HEK293 (cell line): ENCODE results near the gene GLYATL3.

Experiments
- CTCF ChIA-PET: fragments of 350-600 bp; formaldehyde crosslinking; extraction: SDS; loops from one replicate; lab custom pipeline; 2021; ENCODE audit warnings: antibody characterized with exemption; lab: Yijun Ruan, JAX
- POLR2A ChIA-PET: fragments of 300-600 bp; formaldehyde crosslinking; extraction: SDS; loops from one replicate; lab custom pipeline; 2020; ENCODE audit warnings: antibody characterized with exemption, inconsistent platforms; lab: Yijun Ruan, JAX
- H3K27ac ChIP-seq: fragments of 200-500 bp; sonication (Bioruptor generic); 2 replicates; pipeline ENCODE4 v1.5.1; 2014; ENCODE audit warnings: low read depth, low read length, control low read depth, inconsistent platforms; ENCODE audit errors: extremely low read depth
- H3K36me3 ChIP-seq, 2 experiments: fragments of 200-500 bp in 1 of 2; sonication (Bioruptor generic) in 1 of 2; 1 replicate in 1 of 2; 2 replicates in 1 of 2; pipeline ENCODE4 v1.5.1; 2014 to 2017; ENCODE audit warnings: inconsistent platforms in 2 of 2, low read length in 2 of 2; ENCODE audit not compliant: control insufficient read depth in 2 of 2, insufficient read depth in 1 of 2
- H3K4me1 ChIP-seq: fragments of 200-500 bp; sonication (Bioruptor generic); 2 replicates; pipeline ENCODE4 v1.5.1; 2014; ENCODE audit warnings: mild to moderate bottlenecking, low read length, inconsistent platforms; ENCODE audit not compliant: control insufficient read depth, insufficient read depth
- H3K4me3 ChIP-seq: 2 replicates; pipeline ENCODE4 v1.5.1; 2011; ENCODE audit warnings: low read depth, mild to moderate bottlenecking, control low read depth, low read length, moderate library complexity
- H3K9me3 ChIP-seq: fragments of 200-500 bp; sonication (Bioruptor generic); 2 replicates; pipeline ENCODE4 v1.5.1; 2014; ENCODE audit warnings: low read depth, low read length, inconsistent platforms; ENCODE audit not compliant: control insufficient read depth, insufficient read depth
- CTCF ChIP-seq: fragments of 450-650 bp; formaldehyde crosslinking; IDR thresholded peaks from 2 replicates; pipeline ENCODE4 v1.5.1; 2016; ENCODE audit warnings: missing biosample characterization, missing genetic modification characterization
- KLF10 ChIP-seq: fragments of 450-650 bp; IDR thresholded peaks from 2 replicates; pipeline ENCODE4 v1.5.1; 2018; ENCODE audit warnings: missing biosample characterization, mild to moderate bottlenecking, missing genetic modification characterization
- KLF7 ChIP-seq: fragments of 450-650 bp; formaldehyde crosslinking; IDR thresholded peaks from 2 replicates; pipeline ENCODE4 v1.5.1; 2016; ENCODE audit warnings: missing biosample characterization, missing genetic modification characterization, borderline replicate concordance
- KLF9 ChIP-seq: fragments of 450-650 bp; formaldehyde crosslinking; IDR thresholded peaks from 2 replicates; pipeline ENCODE4 v1.5.1; 2016; ENCODE audit warnings: missing biosample characterization, missing genetic modification characterization, low read depth
- MZF1 ChIP-seq: fragments of 450-650 bp; formaldehyde crosslinking; IDR thresholded peaks from 2 replicates; pipeline ENCODE4 v1.5.1; 2017; ENCODE audit warnings: missing biosample characterization, missing genetic modification characterization, borderline replicate concordance
- SP2 ChIP-seq: fragments of 450-650 bp; formaldehyde crosslinking; IDR thresholded peaks from 2 replicates; pipeline ENCODE4 v1.5.1; 2016; ENCODE audit warnings: missing biosample characterization, missing genetic modification characterization
- ZBTB8A ChIP-seq: fragments of 450-650 bp; formaldehyde crosslinking; IDR thresholded peaks from 2 replicates; pipeline ENCODE4 v1.5.1; 2016; ENCODE audit warnings: missing biosample characterization, missing genetic modification characterization
- ZFP69B ChIP-seq: fragments of 450-650 bp; formaldehyde crosslinking; IDR thresholded peaks from 2 replicates; pipeline ENCODE4 v1.5.1; 2016; ENCODE audit warnings: missing biosample characterization, missing genetic modification characterization
- ZNF10 ChIP-seq: fragments of 450-650 bp; formaldehyde crosslinking; IDR thresholded peaks from 2 replicates; pipeline ENCODE4 v1.5.1; 2017; ENCODE audit warnings: missing biosample characterization, missing genetic modification characterization
- ZNF202 ChIP-seq: fragments of 450-650 bp; formaldehyde crosslinking; IDR thresholded peaks from 2 replicates; pipeline ENCODE4 v1.5.1; 2016; ENCODE audit warnings: missing biosample characterization, missing genetic modification characterization, borderline replicate concordance
- ZNF266 ChIP-seq: fragments of 450-650 bp; formaldehyde crosslinking; IDR thresholded peaks from 2 replicates; pipeline ENCODE4 v1.5.1; 2016; ENCODE audit warnings: missing biosample characterization, missing genetic modification characterization, low read depth
- ZNF292 ChIP-seq: fragments of 450-650 bp; formaldehyde crosslinking; IDR thresholded peaks from 2 replicates; pipeline ENCODE4 v1.5.1; 2016; ENCODE audit warnings: low read depth, missing biosample characterization, missing genetic modification characterization, borderline replicate concordance
- ZNF433 ChIP-seq: fragments of 450-650 bp; formaldehyde crosslinking; IDR thresholded peaks from 2 replicates; pipeline ENCODE4 v1.5.1; 2016; ENCODE audit warnings: missing biosample characterization, missing genetic modification characterization, low read depth
- ZNF501 ChIP-seq: fragments of 450-650 bp; formaldehyde crosslinking; IDR thresholded peaks from 2 replicates; pipeline ENCODE4 v1.5.1; 2016; ENCODE audit warnings: missing biosample characterization, missing genetic modification characterization
- ZNF518A ChIP-seq: fragments of 450-650 bp; formaldehyde crosslinking; conservative IDR thresholded peaks from 2 replicates; pipeline ENCODE4 v1.5.1; 2016; ENCODE audit warnings: low read depth, missing biosample characterization, missing genetic modification characterization
- ZNF530 ChIP-seq: fragments of 450-650 bp; formaldehyde crosslinking; IDR thresholded peaks from 2 replicates; pipeline ENCODE4 v1.5.1; 2016; ENCODE audit warnings: low read depth, missing biosample characterization, missing genetic modification characterization
- ZNF555 ChIP-seq: fragments of 450-650 bp; formaldehyde crosslinking; conservative IDR thresholded peaks from 2 replicates; pipeline ENCODE4 v1.5.1; 2017; ENCODE audit warnings: missing biosample characterization, mild to moderate bottlenecking, missing genetic modification characterization, inconsistent platforms
- ZNF654 ChIP-seq: fragments of 450-650 bp; formaldehyde crosslinking; IDR thresholded peaks from 2 replicates; pipeline ENCODE4 v1.5.1; 2016; ENCODE audit warnings: low read depth, missing biosample characterization, missing genetic modification characterization
- ZNF660 ChIP-seq: fragments of 450-650 bp; IDR thresholded peaks from 2 replicates; pipeline ENCODE4 v1.5.1; 2018; ENCODE audit warnings: missing biosample characterization, mild to moderate bottlenecking, missing genetic modification characterization
- ZNF664 ChIP-seq: fragments of 450-650 bp; formaldehyde crosslinking; IDR thresholded peaks from 2 replicates; pipeline ENCODE4 v1.5.1; 2016; ENCODE audit warnings: missing biosample characterization, missing genetic modification characterization
- ZNF670 ChIP-seq: fragments of 450-650 bp; formaldehyde crosslinking; IDR thresholded peaks from 2 replicates; pipeline ENCODE4 v1.5.1; 2016; ENCODE audit warnings: missing biosample characterization, missing genetic modification characterization, low read depth
- TF ChIP-seq, protein P1 (sequence below): fragments of 450-650 bp; IDR thresholded peaks from 2 replicates; pipeline ENCODE4 v1.5.1; 2018; ENCODE audit warnings: missing biosample characterization, missing genetic modification characterization
- TF ChIP-seq, protein P2 (sequence below): fragments of 450-650 bp; formaldehyde crosslinking; IDR thresholded peaks from 2 replicates; pipeline ENCODE4 v1.5.1; 2016; ENCODE audit warnings: missing biosample characterization, missing genetic modification characterization

GLYATL3 gene

GRCh38 chr6:49549691-49550491, 50.2 kb downstream of the GLYATL3 start (continued):
- TF ChIP-seq ZNF518A (tag by site-specific recombination) (peak; percentile 90), ZNF664 (0 out of 2 replicates have a peak, but pooled peaks have one; percentile 30), MZF1 (no peak; the same call in 1 of the 2 replicates), ZNF530 (tag by site-specific recombination) (peak; percentile 52; the same call in 1 of the 2 replicates), ZNF10 (no peak), ZNF654 (tag by site-specific recombination) (peak; percentile 43), ZNF266 (tag by site-specific recombination) (peak; percentile 73), ZNF433 (tag by site-specific recombination) (peak; percentile 75), ZNF292 (tag by site-specific recombination) (peak; percentile 69; the same call in 1 of the 2 replicates), ZNF555 (tag by site-specific recombination) (peak; percentile 71), ZNF670 (tag by site-specific recombination) (no peak), ZNF202 (no peak), KLF10 (no peak)
- TF ChIP-seq, protein P1, sequence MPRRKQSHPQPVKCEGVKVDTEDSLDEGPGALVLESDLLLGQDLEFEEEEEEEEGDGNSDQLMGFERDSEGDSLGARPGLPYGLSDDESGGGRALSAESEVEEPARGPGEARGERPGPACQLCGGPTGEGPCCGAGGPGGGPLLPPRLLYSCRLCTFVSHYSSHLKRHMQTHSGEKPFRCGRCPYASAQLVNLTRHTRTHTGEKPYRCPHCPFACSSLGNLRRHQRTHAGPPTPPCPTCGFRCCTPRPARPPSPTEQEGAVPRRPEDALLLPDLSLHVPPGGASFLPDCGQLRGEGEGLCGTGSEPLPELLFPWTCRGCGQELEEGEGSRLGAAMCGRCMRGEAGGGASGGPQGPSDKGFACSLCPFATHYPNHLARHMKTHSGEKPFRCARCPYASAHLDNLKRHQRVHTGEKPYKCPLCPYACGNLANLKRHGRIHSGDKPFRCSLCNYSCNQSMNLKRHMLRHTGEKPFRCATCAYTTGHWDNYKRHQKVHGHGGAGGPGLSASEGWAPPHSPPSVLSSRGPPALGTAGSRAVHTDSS (tag by site-specific recombination), result peak; percentile 58; the same call in 1 of the 2 replicates

DNA sequence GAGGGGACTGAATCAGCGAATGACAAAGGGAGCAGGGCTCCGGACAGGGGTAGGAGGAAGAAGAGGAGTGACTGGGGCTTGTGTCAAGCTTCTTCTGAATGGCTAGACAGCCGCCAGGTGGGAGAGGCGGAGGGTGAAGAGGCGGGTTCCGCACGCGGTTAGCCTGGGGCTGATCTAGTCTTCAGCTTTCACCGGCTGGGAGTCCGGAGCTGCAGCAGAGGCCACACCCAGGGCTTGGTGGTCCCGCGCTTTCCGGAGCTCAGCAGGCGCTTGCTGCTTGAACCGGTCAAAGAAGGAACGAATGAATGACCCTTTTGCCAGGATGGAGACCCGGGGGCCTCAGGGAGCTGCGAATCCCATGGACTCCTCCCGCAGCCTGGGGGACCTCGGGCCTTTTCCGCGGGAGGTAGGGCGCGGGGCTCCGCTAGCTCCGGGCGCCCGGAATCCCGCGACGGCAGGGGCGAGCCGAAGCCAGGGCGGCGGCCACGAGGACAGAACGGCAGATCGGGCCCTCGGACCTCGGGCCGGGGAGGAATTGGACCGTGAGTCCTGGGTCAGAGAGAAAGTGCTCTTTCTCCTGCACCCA, 50.9 kb downstream of the GLYATL3 start, which contains the start of gene C6orf141:
Gene C6orf141, plus strand, starts transcription at position 177 of the 586 bp plus-strand sequence. Its CDS starts 125 bp downstream, at position 302.
- Histone ChIP-seq H3K27ac (peak within 1 kb of the TSS; percentile 86), H3K4me3 (peak within 1 kb of the TSS; percentile 75), H3K9me3 (no peaks in the 10 kb centered on the region), H3K36me3 (peaks cover 0 to 4% of the 10 kb centered on the region in 2 experiments; a peak in 1 of 3 replicates), H3K4me1 (peaks cover 2% of the 10 kb centered on the region; the same call in 1 of the 2 replicates)
- ChIA-PET POLR2A (interaction anchor here (0.6 to 5.0 kb wide), 10 partner anchors 9 to 60 kb away, joined by 3 to 39 read pairs (median 4); no protein-coding TSS in a partner anchor), CTCF (interaction anchor here (0.5 to 5.2 kb wide), 10 partner anchors 9 to 310 kb away, joined by 3 to 35 read pairs (median 4); no protein-coding TSS in a partner anchor)
- peak; percentile 39; the same call in 1 of the 2 replicates for TF ChIP-seq ZFP69B
- TF ChIP-seq CTCF (tag by site-specific recombination), result no peak; the same call in 1 of the 2 replicates
- TF ChIP-seq, protein P2, sequence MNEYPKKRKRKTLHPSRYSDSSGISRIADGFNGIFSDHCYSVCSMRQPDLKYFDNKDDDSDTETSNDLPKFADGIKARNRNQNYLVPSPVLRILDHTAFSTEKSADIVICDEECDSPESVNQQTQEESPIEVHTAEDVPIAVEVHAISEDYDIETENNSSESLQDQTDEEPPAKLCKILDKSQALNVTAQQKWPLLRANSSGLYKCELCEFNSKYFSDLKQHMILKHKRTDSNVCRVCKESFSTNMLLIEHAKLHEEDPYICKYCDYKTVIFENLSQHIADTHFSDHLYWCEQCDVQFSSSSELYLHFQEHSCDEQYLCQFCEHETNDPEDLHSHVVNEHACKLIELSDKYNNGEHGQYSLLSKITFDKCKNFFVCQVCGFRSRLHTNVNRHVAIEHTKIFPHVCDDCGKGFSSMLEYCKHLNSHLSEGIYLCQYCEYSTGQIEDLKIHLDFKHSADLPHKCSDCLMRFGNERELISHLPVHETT (tag by site-specific recombination), result peak; percentile 80; the same call in 1 of the 2 replicates
- 0 out of 2 replicates have a peak, but pooled peaks have one; percentile 57 for TF ChIP-seq ZNF501 (tag by site-specific recombination)
- TF ChIP-seq ZBTB8A, result peak; percentile 72
- TF ChIP-seq ZNF660 (tag by site-specific recombination), result 0 out of 2 replicates have a peak, but pooled peaks have one; percentile 22
- peak; percentile 61 for TF ChIP-seq KLF9 (tag by site-specific recombination)
- TF ChIP-seq SP2 (tag by site-specific recombination), result peak; percentile 94
- TF ChIP-seq KLF7 (tag by site-specific recombination), result peak; percentile 90
